ENCODE data around the gene SLC6A7.

DNA sequence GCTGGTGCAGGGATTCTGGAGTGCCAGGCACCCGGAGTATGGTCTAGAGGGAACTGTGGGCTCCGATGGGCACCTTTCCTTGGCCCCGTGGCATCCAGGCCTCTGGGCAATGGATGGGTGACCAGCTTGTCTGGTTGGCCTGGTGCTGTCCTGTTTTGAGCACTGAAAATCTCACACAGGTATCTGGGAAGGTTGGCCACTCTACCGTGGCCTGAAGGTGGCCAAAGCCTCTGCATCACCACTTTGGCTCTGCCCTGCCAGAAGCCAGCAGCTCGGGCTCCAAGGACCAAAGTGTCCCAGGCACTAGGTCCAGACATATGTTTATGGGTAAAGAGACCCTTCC, 28.8 kb downstream of the SLC6A7 start:
- TF ChIP-seq, protein P1, sequence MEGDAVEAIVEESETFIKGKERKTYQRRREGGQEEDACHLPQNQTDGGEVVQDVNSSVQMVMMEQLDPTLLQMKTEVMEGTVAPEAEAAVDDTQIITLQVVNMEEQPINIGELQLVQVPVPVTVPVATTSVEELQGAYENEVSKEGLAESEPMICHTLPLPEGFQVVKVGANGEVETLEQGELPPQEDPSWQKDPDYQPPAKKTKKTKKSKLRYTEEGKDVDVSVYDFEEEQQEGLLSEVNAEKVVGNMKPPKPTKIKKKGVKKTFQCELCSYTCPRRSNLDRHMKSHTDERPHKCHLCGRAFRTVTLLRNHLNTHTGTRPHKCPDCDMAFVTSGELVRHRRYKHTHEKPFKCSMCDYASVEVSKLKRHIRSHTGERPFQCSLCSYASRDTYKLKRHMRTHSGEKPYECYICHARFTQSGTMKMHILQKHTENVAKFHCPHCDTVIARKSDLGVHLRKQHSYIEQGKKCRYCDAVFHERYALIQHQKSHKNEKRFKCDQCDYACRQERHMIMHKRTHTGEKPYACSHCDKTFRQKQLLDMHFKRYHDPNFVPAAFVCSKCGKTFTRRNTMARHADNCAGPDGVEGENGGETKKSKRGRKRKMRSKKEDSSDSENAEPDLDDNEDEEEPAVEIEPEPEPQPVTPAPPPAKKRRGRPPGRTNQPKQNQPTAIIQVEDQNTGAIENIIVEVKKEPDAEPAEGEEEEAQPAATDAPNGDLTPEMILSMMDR (IDR thresholded peaks at IDR 0.05; ENCODE audit: low read depth, low read length) = no peak
- TF ChIP-seq EZH2phosphoT487 (IDR thresholded peaks at IDR 0.05; ENCODE audit: low read depth) = no peak
